ENCODE results near the gene RCE1.

DNA sequence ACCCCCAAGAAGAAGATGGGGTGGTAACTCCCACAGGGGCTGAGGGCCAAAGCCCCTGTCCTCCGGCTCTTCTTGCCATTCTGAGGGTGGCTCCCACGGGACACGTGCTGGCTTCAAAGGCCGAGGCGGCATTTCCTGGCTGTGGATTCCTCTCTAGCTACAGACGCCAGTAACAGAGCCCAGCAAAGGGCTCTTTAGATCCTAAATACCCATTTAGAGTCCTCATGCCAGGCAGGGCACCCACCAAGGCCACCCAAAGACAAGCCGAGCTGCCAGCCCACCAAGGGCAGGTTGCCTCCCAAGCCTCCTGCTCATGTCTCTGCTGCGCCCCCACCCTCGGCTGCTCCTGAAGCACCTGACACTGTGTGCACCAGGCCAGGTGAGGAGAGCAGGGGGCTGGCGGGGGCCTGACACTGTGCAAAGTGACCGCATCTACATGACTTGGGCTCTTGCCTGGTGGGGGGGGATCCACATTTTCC lies 19.4 kb downstream of the RCE1 start:
- TF ChIP-seq POLR2A (IDR thresholded peaks at IDR 0.05; ENCODE audit: low read depth, low read length) (no peak), POLR2AphosphoS5 (IDR thresholded peaks at IDR 0.05; ENCODE audit: low read depth, low read length) (no peak), TAF1 (IDR thresholded peaks at IDR 0.05; ENCODE audit: borderline replicate concordance, low read depth, low read length) (no peak)

Measured in GM12892 (cell line).